Activated CD4-positive, alpha-beta T cell treated with anti-CD3 and anti-CD28 coated beads for 36 hours (primary cell): ENCODE results near the gene CDC42EP4. TPM values are rescaled to one million over a fixed set of nuclear protein-coding genes. Genes with fewer than 3 reads are reported as not detected.

Experiments
- ATAC-seq: fragments of 200-7000 bp; cut with Tn5 transposase; one replicate; pipeline ENCODE4 v1.10.0; 2021; ENCODE audit warnings: mild to moderate bottlenecking, moderate library complexity
- CTCF ChIA-PET: fragments of 350-600 bp; sonication (Branson Sonifier 250); formaldehyde crosslinking; loops from one replicate; lab custom pipeline; 2021; ENCODE audit warnings: antibody characterized with exemption; lab: Charles Lee
- POLR2A ChIA-PET: fragments of 350-600 bp; sonication (Branson Sonifier 250); formaldehyde crosslinking; loops from one replicate; lab custom pipeline; 2021; ENCODE audit warnings: antibody characterized with exemption, inconsistent platforms; lab: Charles Lee
- DNase-seq: peaks from one replicate; pipeline ENCODE4 v3.0.0-alpha.2; 2020
- H3K27ac Mint-ChIP-seq: one replicate; pipeline ENCODE4 v1.8.0; 2021; ENCODE audit warnings: mixed read lengths
- H3K27me3 Mint-ChIP-seq: one replicate; pipeline ENCODE4 v1.8.0; 2021; ENCODE audit warnings: mixed read lengths
- H3K36me3 Mint-ChIP-seq: one replicate; pipeline ENCODE4 v1.8.0; 2021; ENCODE audit warnings: low read depth, mixed read lengths
- H3K4me1 Mint-ChIP-seq: one replicate; pipeline ENCODE4 v1.8.0; 2021; ENCODE audit warnings: mixed read lengths
- H3K4me3 Mint-ChIP-seq: one replicate; pipeline ENCODE4 v1.8.0; 2021; ENCODE audit warnings: mild to moderate bottlenecking, moderate library complexity, mixed read lengths
- H3K9me3 Mint-ChIP-seq: one replicate; pipeline ENCODE4 v1.8.0; 2021; ENCODE audit warnings: low read depth, mixed read lengths
- intact Hi-C, 2 experiments: fragments of 100-400 bp; cut with DNase I in 1 of 2; cut with micrococcal nuclease in 1 of 2; formaldehyde crosslinking; loops; one replicate each; pipeline versions ENCODE4 v1.14.2 to v1.15.1; 2022 to 2024; cut with DNase I, micrococcal nuclease
- total RNA-seq, 2 experiments: library from RNA; stranded (reverse); gene quantifications; one replicate each; pipeline ENCODE4 v1.2.3, GENCODE V29; 2021

The CDC42EP4 gene, protein sequence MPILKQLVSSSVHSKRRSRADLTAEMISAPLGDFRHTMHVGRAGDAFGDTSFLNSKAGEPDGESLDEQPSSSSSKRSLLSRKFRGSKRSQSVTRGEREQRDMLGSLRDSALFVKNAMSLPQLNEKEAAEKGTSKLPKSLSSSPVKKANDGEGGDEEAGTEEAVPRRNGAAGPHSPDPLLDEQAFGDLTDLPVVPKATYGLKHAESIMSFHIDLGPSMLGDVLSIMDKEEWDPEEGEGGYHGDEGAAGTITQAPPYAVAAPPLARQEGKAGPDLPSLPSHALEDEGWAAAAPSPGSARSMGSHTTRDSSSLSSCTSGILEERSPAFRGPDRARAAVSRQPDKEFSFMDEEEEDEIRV
- total RNA-seq, result under 1 TPM; 0.87 to 0.91 TPM

DNA sequence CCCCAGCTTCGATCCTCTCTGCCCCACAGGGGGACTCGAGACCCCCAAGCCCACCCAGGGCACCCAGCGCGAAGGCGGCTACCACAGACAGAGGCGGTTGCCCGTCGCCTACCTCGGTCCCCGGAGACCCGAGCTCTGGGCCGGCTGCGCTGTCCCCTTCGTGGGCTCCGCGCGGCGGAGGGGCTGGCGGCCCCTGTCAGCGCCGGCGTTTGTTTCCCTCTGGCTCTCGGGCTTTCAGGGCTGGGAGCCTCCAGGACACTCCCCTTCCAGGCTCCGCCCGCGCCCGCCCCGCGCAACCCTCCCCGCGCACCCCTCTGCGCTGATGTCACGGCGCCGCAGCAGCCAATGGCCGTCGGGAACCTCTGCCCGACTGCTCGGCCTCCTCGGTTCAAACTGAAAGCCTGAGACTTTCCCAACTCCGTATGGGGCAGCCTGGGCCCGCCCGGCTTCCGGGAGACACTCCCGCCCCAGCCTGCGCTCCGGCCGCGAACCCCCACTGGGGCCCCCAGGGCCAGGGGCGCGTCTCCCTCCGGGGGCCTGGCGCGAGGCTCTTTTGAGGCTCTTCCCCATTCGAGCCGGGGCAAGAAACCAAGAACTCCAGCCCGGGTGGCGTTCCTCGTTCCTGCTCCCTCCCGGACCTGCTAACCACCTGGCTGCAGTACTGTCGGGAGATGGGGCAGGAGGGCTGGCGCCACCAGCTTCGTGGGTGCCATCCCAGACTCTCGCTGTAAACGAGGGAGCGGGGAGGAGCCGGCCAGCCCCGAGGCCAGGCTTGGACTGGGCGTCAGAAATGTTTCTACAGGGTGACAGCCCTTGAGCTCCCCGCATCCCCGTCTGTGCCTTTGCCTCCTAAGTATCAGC is at the start of gene CDC42EP4:
Gene CDC42EP4 (minus strand): TSS at position 221 of the 861 bp plus-strand sequence. CDS start 25,501 bp downstream, outside the sequence.
- ChIA-PET POLR2A (no interaction called here), CTCF (interaction anchor here (0.7 to 1.8 kb wide), 6 partner anchors 10 to 1147 kb away, joined by 3 to 7 read pairs (median 4); no protein-coding TSS in a partner anchor)
- H3K27ac Mint-ChIP-seq, result no peak within 1 kb of the TSS
- intact Hi-C loops, result loop anchor here (1.0 to 5.0 kb wide), 10 partner anchors 29 to 1560 kb away; partner anchors contain the start of genes COG1 (in 2 of the 2), FDXR (in 1 of the 2), RPL38 (in 1 of the 2) and SLC39A11 (in 1 of the 2)
- ATAC-seq, result peak; percentile 95
- no peaks in the 10 kb centered on the region for H3K36me3 Mint-ChIP-seq
- peak; percentile 93 for DNase-seq
- no peaks in the 10 kb centered on the region for H3K9me3 Mint-ChIP-seq
- peaks cover 2% of the 10 kb centered on the region for H3K27me3 Mint-ChIP-seq
- peaks cover 10% of the 10 kb centered on the region for H3K4me1 Mint-ChIP-seq
- H3K4me3 Mint-ChIP-seq, result peak within 1 kb of the TSS; percentile 80

DNA sequence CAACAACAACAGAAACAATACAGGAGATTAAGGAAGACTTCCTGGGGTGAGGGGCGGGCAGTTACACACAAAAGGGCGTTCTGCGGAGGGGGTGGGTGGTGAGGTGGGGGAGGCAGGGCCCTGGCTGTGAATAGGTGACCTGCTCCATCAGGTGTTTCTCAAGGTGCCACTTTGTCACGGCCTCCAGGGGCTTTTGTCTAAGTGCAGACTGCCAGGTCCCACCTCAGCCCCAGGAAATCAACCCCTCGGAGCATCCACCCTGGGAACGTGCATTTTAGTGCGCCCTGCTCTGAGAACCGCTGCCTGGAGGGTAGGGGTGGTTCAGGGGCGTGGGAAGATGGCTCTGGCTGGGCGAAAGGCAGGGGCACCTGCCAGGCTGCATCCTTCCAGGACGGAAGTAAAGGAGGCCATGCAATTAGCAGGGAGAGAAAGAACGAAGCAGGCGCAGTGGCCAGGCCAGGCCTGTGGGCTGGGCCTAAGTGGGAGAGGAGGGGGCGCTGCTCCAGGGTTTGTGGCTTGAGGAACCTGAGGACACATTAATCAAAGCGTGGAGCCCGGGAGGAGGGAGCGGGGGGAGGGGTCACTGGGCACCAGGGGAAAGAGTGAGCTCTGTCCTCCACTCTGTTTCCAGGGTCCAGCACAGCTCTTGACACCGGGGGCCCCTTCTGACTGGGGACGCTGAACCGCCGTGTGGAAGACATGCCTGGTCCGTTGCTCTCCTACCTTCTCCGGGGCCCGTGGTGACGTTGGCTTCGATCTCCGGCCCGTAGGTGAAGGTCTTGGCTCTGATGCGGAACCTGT is 49.4 kb upstream of the CDC42EP4 start:
- ChIA-PET POLR2A (no interaction called here), CTCF (no interaction called here)
- H3K4me1 Mint-ChIP-seq, result no peaks in the 10 kb centered on the region
- DNase-seq (no peak), ATAC-seq (no peak)
- H3K4me3 Mint-ChIP-seq, result no peak overlapping the region
- H3K36me3 Mint-ChIP-seq, result no peaks in the 10 kb centered on the region
- no peaks in the 10 kb centered on the region for H3K9me3 Mint-ChIP-seq
- H3K27ac Mint-ChIP-seq, result no peak overlapping the region
- intact Hi-C loops, result loop anchor here in 1 of 2 experiments (10.0 kb wide), 1 partner anchor 806 kb away; no protein-coding TSS in a partner anchor
- no peaks in the 10 kb centered on the region for H3K27me3 Mint-ChIP-seq

DNA sequence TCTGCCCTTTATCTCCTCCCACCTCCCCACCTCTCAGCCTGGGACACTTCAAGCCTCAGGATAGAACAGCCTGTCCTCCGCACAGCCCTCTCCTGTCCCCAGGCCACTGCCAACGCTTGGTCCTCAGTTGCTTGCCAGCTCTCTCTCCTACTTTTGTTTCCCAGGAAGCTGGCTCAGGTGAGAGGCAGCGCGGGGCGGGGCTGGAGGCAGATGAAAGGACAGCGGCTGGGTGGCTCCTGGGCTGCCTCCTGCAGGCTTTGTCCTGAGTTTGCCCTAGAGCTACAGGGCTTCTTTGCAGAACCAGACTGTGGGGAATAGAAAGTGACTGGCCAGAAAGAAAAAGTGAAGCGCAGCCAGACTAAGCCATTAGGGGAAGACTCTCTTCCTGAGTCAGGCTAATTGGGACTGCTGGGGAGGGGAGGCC is 48.2 kb upstream of the CDC42EP4 start:
- POLR2A ChIA-PET, result no interaction called here
- ATAC-seq (no peak), DNase-seq (no peak)
- H3K9me3 Mint-ChIP-seq, result no peaks in the 10 kb centered on the region
- H3K27ac Mint-ChIP-seq, result no peak overlapping the region
- H3K4me1 Mint-ChIP-seq, result no peaks in the 10 kb centered on the region
- H3K4me3 Mint-ChIP-seq, result no peak overlapping the region
- CTCF ChIA-PET, result interaction anchor here (0.8 kb wide), 1 partner anchor 641 kb away, joined by 4 read pairs; no protein-coding TSS in a partner anchor
- H3K36me3 Mint-ChIP-seq, result no peaks in the 10 kb centered on the region
- intact Hi-C loops, result loop anchor here in 1 of 2 experiments (10.0 kb wide), 1 partner anchor 805 kb away; no protein-coding TSS in a partner anchor
- H3K27me3 Mint-ChIP-seq, result no peaks in the 10 kb centered on the region

DNA sequence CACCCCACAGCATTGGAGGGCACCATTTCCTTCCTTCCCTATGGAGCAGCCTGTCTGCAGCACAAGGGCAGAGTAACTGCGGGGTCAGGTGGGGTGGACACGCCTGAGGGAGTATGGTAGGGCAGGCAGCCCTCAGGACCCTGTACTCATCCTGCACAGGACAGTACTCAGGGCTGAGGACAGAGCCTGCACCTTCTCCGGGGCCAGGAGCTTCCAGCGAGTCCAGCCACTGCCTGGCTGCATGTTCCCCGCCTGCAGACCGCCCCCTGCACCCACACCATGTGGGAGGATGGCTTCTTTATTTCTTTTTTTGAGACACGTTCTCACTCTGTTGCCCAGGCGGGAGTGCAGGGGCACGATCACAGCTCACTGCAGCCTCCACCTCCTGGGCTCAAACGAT is 47.6 kb upstream of the CDC42EP4 start:
- DNase-seq, result no peak
- ATAC-seq, result no peak
- Mint-ChIP-seq H3K9me3 (no peaks in the 10 kb centered on the region), H3K27ac (no peak overlapping the region), H3K36me3 (no peaks in the 10 kb centered on the region), H3K27me3 (no peaks in the 10 kb centered on the region), H3K4me3 (no peak overlapping the region), H3K4me1 (no peaks in the 10 kb centered on the region)
- intact Hi-C loops, result no loop called here
- CTCF ChIA-PET, result no interaction called here
- POLR2A ChIA-PET, result no interaction called here

DNA sequence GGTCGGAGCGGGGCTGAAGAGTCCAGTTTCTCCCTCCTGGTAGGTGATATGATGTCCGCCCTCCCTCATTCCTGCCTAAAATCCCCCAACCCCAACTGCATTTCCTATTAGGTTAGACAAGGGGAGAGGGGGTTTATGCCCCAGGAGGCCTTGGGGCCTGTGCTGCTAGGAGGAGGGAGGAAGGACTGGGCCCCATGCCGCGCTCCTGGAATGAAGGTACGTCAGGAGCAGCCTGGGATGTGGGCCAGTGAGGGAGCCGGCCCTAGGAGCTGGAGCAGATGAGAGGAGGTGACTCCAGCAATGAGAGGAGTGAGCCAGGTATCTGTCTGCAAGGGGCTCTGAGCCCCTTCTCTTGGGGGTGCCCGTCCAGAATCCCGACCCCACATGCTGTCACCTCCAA is 46.9 kb upstream of the CDC42EP4 start:
- Mint-ChIP-seq H3K27ac (no peak overlapping the region), H3K9me3 (no peaks in the 10 kb centered on the region), H3K27me3 (no peaks in the 10 kb centered on the region), H3K4me3 (no peak overlapping the region), H3K4me1 (no peaks in the 10 kb centered on the region), H3K36me3 (no peaks in the 10 kb centered on the region)
- ChIA-PET POLR2A (no interaction called here), CTCF (no interaction called here)
- ATAC-seq, result no peak
- intact Hi-C loops, result no loop called here
- no peak for DNase-seq

DNA sequence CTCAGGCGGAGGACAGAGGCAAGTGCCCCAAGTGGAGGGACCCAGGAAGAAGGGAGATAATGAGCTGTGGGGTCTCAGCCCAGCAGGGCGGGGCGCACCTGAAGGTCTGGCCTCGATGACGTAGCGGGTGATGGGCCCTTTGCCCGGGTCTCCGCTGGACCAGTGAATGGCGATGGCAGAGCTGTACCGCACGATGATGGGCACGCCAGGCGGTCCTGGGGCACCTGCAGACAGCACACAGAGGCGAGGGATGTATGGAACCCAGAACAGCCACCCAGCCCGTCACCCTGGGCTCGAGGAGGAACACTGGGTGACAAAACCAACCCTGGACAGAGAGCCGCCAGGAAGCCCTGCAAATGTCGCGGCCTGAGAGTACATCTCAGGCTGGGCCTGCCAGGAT is 46.2 kb upstream of the CDC42EP4 start:
- ATAC-seq, result no peak
- no peaks in the 10 kb centered on the region for H3K9me3 Mint-ChIP-seq

DNA sequence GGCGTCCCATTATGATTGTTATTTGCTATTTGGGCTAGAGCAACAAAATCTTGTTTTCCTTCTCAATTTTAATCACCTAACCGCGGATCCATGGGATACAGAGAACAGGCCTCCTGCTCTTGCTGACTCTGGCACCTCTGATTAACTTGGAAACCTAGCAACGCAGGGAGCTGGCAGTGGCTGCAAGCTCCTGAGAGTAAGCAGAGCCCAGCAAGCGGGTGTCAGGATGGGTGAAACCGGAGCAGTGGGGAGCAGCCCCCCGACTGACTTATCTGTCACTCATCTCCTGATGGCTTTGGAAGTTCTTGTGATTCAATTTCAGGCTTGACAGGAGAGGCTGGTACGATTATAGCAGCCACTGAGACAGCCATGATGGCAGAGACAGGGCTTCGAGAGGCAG is 45.5 kb upstream of the CDC42EP4 start:
- intact Hi-C loops, result no loop called here
- no peaks in the 10 kb centered on the region for H3K27me3 Mint-ChIP-seq
- ATAC-seq (no peak), DNase-seq (no peak)
- POLR2A ChIA-PET, result no interaction called here
- H3K9me3 Mint-ChIP-seq, result no peaks in the 10 kb centered on the region
- H3K36me3 Mint-ChIP-seq, result no peaks in the 10 kb centered on the region
- H3K4me3 Mint-ChIP-seq, result no peak overlapping the region
- no peak overlapping the region for H3K27ac Mint-ChIP-seq
- no peaks in the 10 kb centered on the region for H3K4me1 Mint-ChIP-seq
- CTCF ChIA-PET, result interaction anchor here (0.6 to 2.7 kb wide), 3 partner anchors 13 to 797 kb away, joined by 3 to 9 read pairs (median 3); no protein-coding TSS in a partner anchor

More for the DNA sequence above, 46.2 kb upstream of the CDC42EP4 start:
- no peak for DNase-seq
- intact Hi-C loops, result no loop called here
- POLR2A ChIA-PET, result no interaction called here
- H3K4me1 Mint-ChIP-seq, result no peaks in the 10 kb centered on the region
- CTCF ChIA-PET, result interaction anchor here (0.6 to 2.7 kb wide), 3 partner anchors 12 to 798 kb away, joined by 3 to 9 read pairs (median 3); no protein-coding TSS in a partner anchor
- no peak overlapping the region for H3K4me3 Mint-ChIP-seq
- H3K27me3 Mint-ChIP-seq, result no peaks in the 10 kb centered on the region
- no peak overlapping the region for H3K27ac Mint-ChIP-seq
- H3K36me3 Mint-ChIP-seq, result no peaks in the 10 kb centered on the region

DNA sequence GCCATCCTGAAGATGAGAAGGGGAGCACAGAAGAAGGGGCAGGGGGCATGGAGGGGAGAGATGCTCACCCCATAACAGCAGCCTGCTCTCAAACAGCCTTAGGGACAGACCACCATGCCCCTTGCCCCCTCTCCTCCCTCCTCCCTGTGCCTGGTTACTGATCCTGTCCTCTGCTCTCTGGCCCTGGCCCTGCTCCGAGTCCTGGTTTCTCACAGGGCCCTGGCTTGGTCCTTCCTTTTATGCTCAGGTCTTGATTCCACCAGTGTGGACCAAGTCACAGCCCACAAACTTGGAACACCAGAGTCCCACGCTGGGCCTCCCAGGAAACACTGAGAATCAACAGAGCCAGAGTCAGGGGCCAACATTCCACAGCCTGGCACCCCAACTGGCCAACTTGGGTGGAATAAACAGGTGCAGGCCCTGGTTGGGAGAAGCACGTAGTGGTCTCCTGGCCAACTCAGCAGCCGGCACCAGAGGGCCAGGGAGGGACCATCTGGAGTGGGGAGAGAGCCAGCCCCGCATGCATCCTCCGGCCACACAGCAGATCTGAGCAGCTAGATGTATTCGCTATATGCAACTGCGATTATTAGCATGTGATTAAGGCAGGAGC is 44.9 kb upstream of the CDC42EP4 start:
- no peak overlapping the region for H3K27ac Mint-ChIP-seq
- no peak for ATAC-seq
- H3K4me1 Mint-ChIP-seq, result no peaks in the 10 kb centered on the region
- no peaks in the 10 kb centered on the region for H3K9me3 Mint-ChIP-seq
- ChIA-PET POLR2A (no interaction called here), CTCF (interaction anchor here (0.7 to 2.7 kb wide), 3 partner anchors 13 to 101 kb away, joined by 3 to 9 read pairs (median 3); no protein-coding TSS in a partner anchor)
- no peaks in the 10 kb centered on the region for H3K36me3 Mint-ChIP-seq
- no peak for DNase-seq
- H3K4me3 Mint-ChIP-seq, result no peak overlapping the region
- H3K27me3 Mint-ChIP-seq, result no peaks in the 10 kb centered on the region
- intact Hi-C loops, result no loop called here

DNA sequence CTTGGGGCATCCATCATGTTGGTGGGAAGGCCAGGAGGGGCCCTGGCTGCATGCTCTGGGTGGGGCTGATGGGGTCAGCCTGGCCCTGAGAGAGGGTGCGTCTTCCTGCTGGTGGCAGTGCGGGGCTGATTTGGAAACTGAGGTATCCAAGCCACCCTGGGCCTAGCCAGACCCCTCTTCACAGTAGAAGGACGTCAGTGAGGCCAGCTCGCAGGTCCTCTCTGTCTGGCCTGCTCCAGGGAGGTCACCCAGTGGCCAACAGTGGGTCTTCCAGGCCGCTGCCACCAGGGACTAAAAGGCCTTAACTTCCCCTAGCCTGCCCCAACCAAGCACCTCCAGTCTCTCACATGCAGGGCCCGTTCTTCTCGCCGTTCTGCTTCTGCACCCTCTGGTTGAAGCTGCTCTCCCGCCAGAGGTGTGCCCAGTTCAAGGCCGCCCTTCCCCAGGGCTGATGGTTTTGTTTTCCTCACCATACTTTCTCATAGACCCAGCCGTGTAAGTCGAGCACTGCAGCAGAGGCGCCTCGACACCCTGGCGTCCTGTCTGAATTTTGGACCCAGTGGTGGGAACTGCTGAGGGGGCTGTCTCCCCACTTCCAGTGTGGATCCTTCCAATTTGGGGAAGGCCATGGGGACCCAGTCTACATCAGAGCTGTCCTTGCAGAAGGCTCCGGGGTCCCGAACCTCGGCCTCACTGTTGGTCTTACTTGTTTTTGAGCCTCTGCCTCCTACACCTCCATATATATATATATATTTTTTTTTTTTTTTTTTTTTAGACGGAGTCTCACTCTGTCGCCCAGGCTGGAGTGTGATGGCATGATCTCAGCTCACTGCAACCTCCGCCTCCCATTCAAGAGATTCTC is 42.9 kb upstream of the CDC42EP4 start:
- Mint-ChIP-seq H3K27ac (no peak overlapping the region), H3K36me3 (no peaks in the 10 kb centered on the region), H3K4me1 (no peaks in the 10 kb centered on the region), H3K9me3 (no peaks in the 10 kb centered on the region), H3K4me3 (no peak overlapping the region), H3K27me3 (no peaks in the 10 kb centered on the region)
- CTCF ChIA-PET, result interaction anchor here (0.6 to 0.7 kb wide), 3 partner anchors 15 to 99 kb away, joined by 3 read pairs; no protein-coding TSS in a partner anchor
- intact Hi-C loops, result no loop called here
- no peak for ATAC-seq
- POLR2A ChIA-PET, result no interaction called here
- no peak for DNase-seq

DNA sequence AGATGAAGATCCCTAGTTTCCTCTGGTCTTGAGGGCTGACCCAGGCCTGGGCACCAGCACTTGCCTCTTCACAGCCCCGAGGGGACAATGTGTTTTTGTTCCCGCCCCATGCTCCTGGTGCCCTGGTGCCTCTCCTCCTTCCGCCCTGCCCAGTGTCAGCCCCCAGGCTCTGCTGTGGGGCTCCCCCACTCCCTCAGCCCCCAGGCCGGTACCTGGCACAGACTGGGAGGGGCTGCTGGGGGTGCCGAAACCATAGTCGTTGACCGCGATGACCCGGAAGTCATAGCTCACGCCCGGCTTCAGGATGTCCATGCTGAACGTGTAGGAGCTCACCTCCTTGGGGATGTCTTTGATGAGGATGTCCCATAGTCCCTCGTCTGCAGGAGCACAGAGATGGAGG is 40.5 kb upstream of the CDC42EP4 start:
- Mint-ChIP-seq H3K27ac (no peak overlapping the region), H3K27me3 (no peaks in the 10 kb centered on the region), H3K4me3 (no peak overlapping the region), H3K9me3 (no peaks in the 10 kb centered on the region), H3K36me3 (no peaks in the 10 kb centered on the region), H3K4me1 (no peaks in the 10 kb centered on the region)
- intact Hi-C loops, result no loop called here
- no peak for DNase-seq
- ChIA-PET POLR2A (no interaction called here), CTCF (no interaction called here)
- no peak for ATAC-seq
